HCT116 (cell line): ENCODE results near the gene MXD1.

Source experiments
- CTCF ChIP-seq, 3 experiments: fragments of 200-600 bp in 1 of 3; sonication (generic) in 1 of 3; IDR thresholded peaks in 2 of 3; conservative IDR thresholded peaks in 1 of 3; 2 replicates each; pipeline ENCODE4 v1.5.1; 2012 to 2017; ENCODE audit warnings: low read depth in 2 of 3, low read length in 2 of 3, antibody characterized with exemption in 1 of 3, borderline replicate concordance in 1 of 3, control low read depth in 1 of 3, mild to moderate bottlenecking in 1 of 3, mixed read lengths in 1 of 3, mixed run types in 1 of 3, moderate library complexity in 1 of 3; ENCODE audit not compliant: insufficient read depth in 1 of 3
- EZH2 ChIP-seq: fragments of 200-600 bp; sonication (generic); IDR thresholded peaks from 2 replicates; pipeline ENCODE4 v1.6.1; 2017; ENCODE audit warnings: antibody characterized with exemption, mixed run types
- EZH2phosphoT487 ChIP-seq: fragments of 200-600 bp; IDR thresholded peaks from 2 replicates; pipeline ENCODE4 v1.6.1; 2018; ENCODE audit warnings: antibody characterized with exemption, borderline replicate concordance
- JUND ChIP-seq: IDR thresholded peaks from 2 replicates; pipeline ENCODE4 v1.6.1; 2012
- POLR2A ChIP-seq: IDR thresholded peaks from 2 replicates; pipeline ENCODE4 v1.7.0; 2011; ENCODE audit warnings: borderline replicate concordance; ENCODE audit not compliant: insufficient read depth, insufficient read length; ENCODE audit errors: extremely low read depth
- POLR2AphosphoS5 ChIP-seq: IDR thresholded peaks from 2 replicates; pipeline ENCODE4 v1.6.1; 2011; ENCODE audit warnings: mild to moderate bottlenecking, low read depth, low read length, moderate library complexity
- REST ChIP-seq: IDR thresholded peaks from 2 replicates; pipeline ENCODE4 v1.6.1; 2012; ENCODE audit warnings: low read depth
- SP1 ChIP-seq: IDR thresholded peaks from 2 replicates; pipeline ENCODE4 v1.6.1; 2012; ENCODE audit warnings: low read depth
- YY1 ChIP-seq: IDR thresholded peaks from 2 replicates; pipeline ENCODE4 v1.6.1; 2011; ENCODE audit warnings: low read length, low read depth, moderate library complexity, mild to moderate bottlenecking; ENCODE audit not compliant: insufficient replicate concordance; ENCODE audit errors: extremely low read depth
- ZNF274 ChIP-seq: fragments of 200-500 bp; sonication (Bioruptor generic); IDR thresholded peaks from 2 replicates; pipeline ENCODE4 v1.6.1; 2014; ENCODE audit warnings: mild to moderate bottlenecking, low read depth, low read length, inconsistent platforms

- TF ChIP-seq CTCF (IDR thresholded peaks at IDR 0.05 in 2 of 3, conservative IDR thresholded peaks at IDR 0.05 in 1 of 3; ENCODE audit: borderline replicate concordance in 1 of 3, insufficient read depth in 1 of 3, low read depth in 2 of 3, low read length in 2 of 3) (no peak), EZH2phosphoT487 (no peak), POLR2AphosphoS5 (no peak), EZH2 (no peak), JUND (no peak), POLR2A (no peak), ZNF274 (no peak), SP1 (no peak), REST (no peak), YY1 (no peak)
These were observed 28.3 kb downstream of the MXD1 start for GRCh38 chr2:69943000-69943842.
